Tibial nerve (tissue), 4 donors: Measurements from ENCODE around the gene UNCX. TPM values are rescaled to one million over a fixed set of nuclear protein-coding genes. Genes with fewer than 3 reads are reported as not detected.

ENCODE experiments used
- DNase-seq, 2 donors: peaks; one replicate each; pipeline ENCODE4 v3.0.0-alpha.2; 2019; ENCODE audit warnings: low spot score in 2 of 2
- H3K27ac ChIP-seq, 4 donors: fragments of 200-600 bp; sonication (generic) in 3 of 4; one replicate each; pipeline ENCODE4 v1.5.1; 2017 to 2019; ENCODE audit warnings: mild to moderate bottlenecking in 1 of 4
- H3K27me3 ChIP-seq, 2 donors: fragments of 200-600 bp; sonication (generic) in 1 of 2; one replicate each; pipeline versions ENCODE4 v1.5.1 to v1.6.0; 2017 to 2019
- H3K36me3 ChIP-seq, 3 donors: fragments of 200-600 bp; sonication (generic); one replicate each; pipeline ENCODE4 v1.5.1; 2018 to 2019
- H3K4me1 ChIP-seq, 4 donors: fragments of 200-600 bp; sonication (generic) in 3 of 4; one replicate each; pipeline ENCODE4 v1.5.1; 2017 to 2019
- H3K4me3 ChIP-seq, 4 donors: fragments of 200-600 bp; sonication (generic) in 3 of 4; one replicate each; pipeline ENCODE4 v1.5.1; 2017 to 2019; ENCODE audit warnings: mild to moderate bottlenecking in 1 of 4, moderate library complexity in 1 of 4
- H3K9me3 ChIP-seq, 4 donors: fragments of 200-600 bp; sonication (generic) in 3 of 4; one replicate each; pipeline ENCODE4 v1.5.1; 2017 to 2019
- EP300 ChIP-seq, 2 donors: sonication (generic); formaldehyde crosslinking; IDR thresholded peaks; one replicate each; pipeline ENCODE4 v1.6.1; 2017; ENCODE audit warnings: antibody characterized with exemption in 2 of 2, mild to moderate bottlenecking in 1 of 2
- POLR2A ChIP-seq, 2 donors: fragments of 450-650 bp; IDR thresholded peaks; one replicate each; pipeline ENCODE4 v1.6.1; 2017; ENCODE audit warnings: antibody characterized with exemption in 2 of 2, mild to moderate bottlenecking in 2 of 2, moderate library complexity in 2 of 2
- WGBS, 2 donors: methylation state at CpG; one replicate each; pipeline ENCODE4 v1.1.5; 2018; 5-methylcytosine and 5-hydroxymethylcytosine counted together
- total RNA-seq, 4 donors: library from RNA; depleted of rRNA; stranded (reverse); fragments of >200 nt; gene quantifications; one replicate each; pipeline ENCODE4 v1.1.0, GENCODE V29; 2016
- TF ChIP-seq, protein P1 (sequence below), 5 experiments: fragments of 200-600 bp in 3 of 5; fragments of 450-650 bp in 2 of 5; sonication (generic) in 3 of 5; IDR thresholded peaks; one replicate each; pipeline ENCODE4 v1.5.1; 2016 to 2019; ENCODE audit warnings: antibody characterized with exemption in 5 of 5, mild to moderate bottlenecking in 3 of 5, moderate library complexity in 2 of 5

The UNCX gene
- total RNA-seq, 4 donors from 2014 or later: not detected

DNA sequence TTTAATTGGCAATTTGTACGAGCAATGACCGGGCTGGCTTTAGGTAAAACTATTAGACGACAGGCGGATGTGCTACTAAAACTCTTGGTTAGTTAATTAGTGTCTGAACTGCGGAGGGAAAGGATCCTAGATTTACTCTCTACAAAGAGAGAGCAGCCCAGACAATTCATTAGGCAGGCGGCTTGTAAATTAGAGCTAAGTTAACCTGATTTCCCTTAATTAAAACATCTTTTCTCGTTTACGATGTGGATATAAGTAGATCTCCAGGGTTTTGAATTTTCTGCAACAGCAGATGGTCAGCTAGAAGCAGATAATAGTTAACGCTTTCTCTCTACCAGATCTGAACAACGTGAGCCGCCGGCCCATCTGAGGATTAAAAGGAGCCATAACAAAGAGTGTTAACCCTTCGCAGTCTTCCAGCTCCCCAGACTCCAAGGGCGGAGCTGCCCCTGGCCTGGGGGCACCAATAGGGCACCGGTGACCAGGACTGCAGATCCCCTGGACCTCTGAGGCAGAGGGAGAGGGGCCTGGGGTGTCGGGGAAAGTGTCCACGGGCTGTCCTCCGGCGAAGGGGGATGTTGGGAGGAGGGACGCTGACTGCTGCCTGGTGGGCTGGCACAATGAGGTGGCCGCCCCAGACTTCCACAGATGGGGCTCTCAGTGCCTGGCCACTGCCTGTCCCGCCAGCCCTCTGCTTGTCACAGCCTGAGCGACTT, 6.3 kb upstream of the UNCX start:
- Histone ChIP-seq H3K9me3 (no peaks in the 10 kb centered on the region), H3K27ac (no peak overlapping the region), H3K27me3 (peaks cover 6 to 98% of the 10 kb centered on the region in 2 donors), H3K4me1 (peaks cover 0 to 41% (median 8%) of the 10 kb centered on the region in 4 donors), H3K4me3 (no peak overlapping the region), H3K36me3 (no peaks in the 10 kb centered on the region)
- no peak for DNase-seq
- 41 to 48% methylated on average over 17 to 22 of the region's 23 CpGs for WGBS, 2 donors
- TF ChIP-seq POLR2A (IDR thresholded peaks at IDR 0.05): no peak
- TF ChIP-seq, protein P1, sequence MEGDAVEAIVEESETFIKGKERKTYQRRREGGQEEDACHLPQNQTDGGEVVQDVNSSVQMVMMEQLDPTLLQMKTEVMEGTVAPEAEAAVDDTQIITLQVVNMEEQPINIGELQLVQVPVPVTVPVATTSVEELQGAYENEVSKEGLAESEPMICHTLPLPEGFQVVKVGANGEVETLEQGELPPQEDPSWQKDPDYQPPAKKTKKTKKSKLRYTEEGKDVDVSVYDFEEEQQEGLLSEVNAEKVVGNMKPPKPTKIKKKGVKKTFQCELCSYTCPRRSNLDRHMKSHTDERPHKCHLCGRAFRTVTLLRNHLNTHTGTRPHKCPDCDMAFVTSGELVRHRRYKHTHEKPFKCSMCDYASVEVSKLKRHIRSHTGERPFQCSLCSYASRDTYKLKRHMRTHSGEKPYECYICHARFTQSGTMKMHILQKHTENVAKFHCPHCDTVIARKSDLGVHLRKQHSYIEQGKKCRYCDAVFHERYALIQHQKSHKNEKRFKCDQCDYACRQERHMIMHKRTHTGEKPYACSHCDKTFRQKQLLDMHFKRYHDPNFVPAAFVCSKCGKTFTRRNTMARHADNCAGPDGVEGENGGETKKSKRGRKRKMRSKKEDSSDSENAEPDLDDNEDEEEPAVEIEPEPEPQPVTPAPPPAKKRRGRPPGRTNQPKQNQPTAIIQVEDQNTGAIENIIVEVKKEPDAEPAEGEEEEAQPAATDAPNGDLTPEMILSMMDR (IDR thresholded peaks at IDR 0.05): no peak
- TF ChIP-seq EP300 (IDR thresholded peaks at IDR 0.05): no peak

GRCh38 chr7:1227071-1227804, 5.4 kb upstream of the UNCX start:
- TF ChIP-seq EP300 (IDR thresholded peaks at IDR 0.05) (no peak), POLR2A (IDR thresholded peaks at IDR 0.05) (no peak)
- TF ChIP-seq, protein P1 (IDR thresholded peaks at IDR 0.05): no peak
- H3K27me3 ChIP-seq: peaks cover 6 to 98% of the 10 kb centered on the region in 2 donors
- WGBS, 2 donors: 49 to 50% methylated on average over 20 to 25 of the region's 25 CpGs
- H3K4me1 ChIP-seq: peaks cover 0 to 50% (median 8%) of the 10 kb centered on the region in 4 donors
- DNase-seq: no peak
- no peak overlapping the region for H3K4me3 ChIP-seq
- H3K9me3 ChIP-seq: no peaks in the 10 kb centered on the region
- H3K27ac ChIP-seq: no peak overlapping the region
- no peaks in the 10 kb centered on the region for H3K36me3 ChIP-seq

DNA sequence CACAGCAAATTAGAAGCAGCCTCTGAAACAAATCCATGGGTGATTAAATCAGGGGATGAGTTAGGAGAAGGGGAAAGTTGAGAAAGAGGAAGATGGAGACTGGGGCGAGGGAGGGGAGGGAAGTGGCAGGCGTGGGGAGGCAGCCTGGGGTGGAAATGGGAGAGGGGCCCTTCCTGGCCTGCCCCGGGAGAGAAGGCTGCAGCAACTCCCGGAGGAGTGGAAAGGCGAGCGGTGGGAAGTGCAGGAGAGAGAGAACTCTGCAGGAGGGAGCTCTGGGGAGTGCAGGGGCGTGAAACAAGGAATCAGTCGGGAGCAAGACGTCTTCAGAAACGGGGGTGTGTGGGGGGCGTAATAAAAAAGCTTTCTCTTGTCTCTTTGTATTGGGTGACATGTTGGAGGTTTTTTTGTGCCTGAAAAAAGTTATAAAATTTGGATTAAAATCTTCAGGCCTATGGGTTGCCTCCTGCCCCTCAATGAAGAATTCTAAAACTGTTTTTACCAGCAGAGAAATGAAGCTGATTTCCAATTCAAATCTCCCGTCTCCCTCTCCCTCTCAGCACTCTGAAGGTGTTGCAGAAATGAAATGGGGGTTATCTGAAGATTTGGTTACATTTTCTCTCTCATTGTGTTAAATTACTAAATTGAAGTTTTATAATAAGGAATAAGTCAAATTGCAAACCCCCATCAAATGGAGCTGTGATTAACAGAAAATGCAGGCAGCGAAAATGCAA, 4.7 kb upstream of the UNCX start:
- Histone ChIP-seq H3K36me3 (no peaks in the 10 kb centered on the region), H3K9me3 (no peaks in the 10 kb centered on the region), H3K4me3 (no peak overlapping the region), H3K4me1 (peaks cover 0 to 55% (median 8%) of the 10 kb centered on the region in 4 donors), H3K27ac (no peak overlapping the region), H3K27me3 (peaks cover 6 to 97% of the 10 kb centered on the region in 2 donors)
- no peak for DNase-seq
- TF ChIP-seq, protein P1 (IDR thresholded peaks at IDR 0.05): no peak
- TF ChIP-seq EP300 (IDR thresholded peaks at IDR 0.05) (no peak), POLR2A (IDR thresholded peaks at IDR 0.05) (no peak)
- WGBS, 2 donors: 16% methylated on average over 13 of the region's 13 CpGs

DNA sequence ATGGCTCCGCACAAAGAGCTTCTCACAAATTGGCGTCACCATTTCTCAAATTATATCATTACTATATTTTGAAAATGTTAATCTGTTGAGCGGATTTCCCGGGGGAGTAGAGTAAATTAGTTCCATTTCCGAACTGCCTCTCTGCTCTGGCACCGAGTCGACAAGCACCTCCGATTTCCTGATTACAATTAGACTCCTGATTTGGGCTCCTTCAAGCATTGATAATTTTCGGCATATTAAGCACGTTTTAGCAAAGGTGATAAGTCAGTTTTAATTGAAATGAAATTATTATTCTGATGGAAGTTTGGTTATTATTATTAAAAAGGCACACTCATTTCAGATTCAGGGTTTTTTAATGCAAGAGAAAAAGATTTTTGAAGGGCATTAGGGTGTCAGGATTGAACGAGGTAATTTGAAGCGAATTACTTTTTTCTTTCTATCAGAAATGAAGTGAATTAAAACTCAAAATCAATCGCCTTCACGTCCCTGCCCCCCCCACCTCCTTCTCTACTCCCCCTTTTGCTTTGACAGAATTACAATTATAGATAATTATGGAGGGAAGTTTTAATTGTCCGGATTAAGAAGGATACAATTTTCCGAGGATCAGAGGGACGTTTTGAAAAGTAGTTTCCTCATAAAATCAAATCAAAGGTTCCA, 4.0 kb upstream of the UNCX start:
- no peak for DNase-seq
- Histone ChIP-seq H3K9me3 (no peaks in the 10 kb centered on the region), H3K36me3 (no peaks in the 10 kb centered on the region), H3K4me1 (peaks cover 0 to 61% (median 8%) of the 10 kb centered on the region in 4 donors), H3K4me3 (no peak overlapping the region), H3K27ac (no peak overlapping the region), H3K27me3 (peaks cover 6 to 97% of the 10 kb centered on the region in 2 donors)
- TF ChIP-seq POLR2A (IDR thresholded peaks at IDR 0.05) (no peak), EP300 (IDR thresholded peaks at IDR 0.05) (no peak)
- TF ChIP-seq, protein P1 (IDR thresholded peaks at IDR 0.05): no peak
- 11 to 14% methylated on average over 17 of the region's 17 CpGs for WGBS, 2 donors
